Stimulated activated CD8-positive, alpha-beta memory T cell treated with anti-CD3 and anti-CD28 coated beads, Interleukin-7, amount 100 ng/mL, for 4 hours (primary cell): ENCODE results near the gene RNF157.
"Not testable (repeated sequence)": the region's sequence is repeated elsewhere in the genome, so short reads cannot be mapped to it uniquely, and the experiment has no call there.

Experiments
- DNase-seq, 2 donors: peaks; one replicate each; pipeline ENCODE4 v3.0.0-alpha.2; 2020; ENCODE audit warnings: low read depth in 2 of 2

The RNF157 gene

DNA sequence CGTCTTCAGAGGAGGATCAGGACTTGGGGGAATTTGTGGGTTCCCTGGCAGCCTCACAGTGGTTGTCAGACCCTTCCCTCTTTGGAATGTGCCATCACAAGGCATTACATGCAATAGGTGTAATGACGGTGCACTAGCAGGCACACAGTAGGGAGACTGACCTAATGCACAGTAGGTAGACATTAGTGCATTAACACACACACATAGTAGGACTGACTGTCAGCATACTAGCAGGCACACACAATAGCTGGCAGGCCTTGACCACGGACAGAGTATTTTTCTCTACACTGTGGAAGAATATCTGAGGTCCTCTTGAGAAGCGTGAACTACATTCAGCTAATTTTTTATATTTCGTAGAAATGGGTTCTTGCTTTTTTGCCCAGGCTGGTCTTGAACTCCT lies 14.0 kb upstream of the RNF157 start:
- no peak for DNase-seq

DNA sequence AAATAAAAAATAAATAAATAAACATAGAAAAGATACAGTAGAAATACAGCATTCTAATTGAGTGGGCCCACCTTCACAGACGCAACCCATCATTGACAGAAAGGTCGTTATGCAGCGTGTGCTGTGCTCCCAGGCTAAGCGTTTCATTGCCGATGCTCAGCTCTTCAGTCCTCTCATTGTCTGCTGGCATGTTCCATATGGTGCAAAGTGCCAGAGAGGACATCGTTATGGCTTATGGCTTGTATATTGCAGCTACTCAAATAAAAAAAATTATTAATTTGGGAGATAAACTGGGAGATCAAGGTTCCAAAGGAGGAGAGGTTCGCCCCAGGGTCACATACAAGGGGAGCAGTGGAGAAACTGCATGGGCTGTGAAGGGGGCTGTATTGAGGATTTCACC lies 13.5 kb upstream of the RNF157 start:
- DNase-seq = no peak

DNA sequence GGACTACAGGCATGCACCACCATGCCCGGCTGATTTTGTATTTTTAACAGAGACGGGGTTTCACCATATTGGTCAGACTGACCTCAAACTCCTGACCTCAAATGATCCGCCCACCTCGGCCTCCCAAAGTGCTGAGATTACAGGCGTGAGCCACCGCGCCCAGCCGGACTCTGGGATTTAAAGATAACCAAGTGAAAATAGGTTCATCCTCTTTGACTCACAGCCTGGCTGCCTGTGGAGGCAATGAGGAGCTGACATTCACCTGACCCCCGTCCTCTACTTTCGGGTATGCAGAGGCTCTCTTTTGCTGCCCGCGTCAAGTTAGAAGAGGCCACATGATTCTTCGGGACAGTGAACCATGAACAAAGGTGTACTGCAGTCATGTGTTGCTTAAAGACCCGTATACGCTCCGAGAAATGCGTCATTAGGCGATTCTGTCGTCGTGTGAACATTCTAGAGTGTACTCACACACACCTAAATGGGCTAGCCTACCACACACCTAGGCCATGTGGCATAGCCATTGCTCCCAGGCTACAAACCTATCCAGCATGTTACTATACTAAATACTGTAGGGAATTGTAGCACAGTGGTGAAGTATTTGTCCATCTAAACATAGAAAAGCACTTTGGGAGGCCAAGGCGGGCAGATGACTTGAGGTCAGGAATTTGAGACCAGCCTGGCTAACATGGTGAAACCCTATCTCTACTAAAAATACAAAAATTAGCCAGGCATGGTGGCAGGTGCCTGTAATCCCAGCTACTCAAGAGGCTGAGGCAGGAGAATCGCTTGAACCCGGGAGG lies 12.9 kb upstream of the RNF157 start:
- not testable (repeated sequence) for DNase-seq

DNA sequence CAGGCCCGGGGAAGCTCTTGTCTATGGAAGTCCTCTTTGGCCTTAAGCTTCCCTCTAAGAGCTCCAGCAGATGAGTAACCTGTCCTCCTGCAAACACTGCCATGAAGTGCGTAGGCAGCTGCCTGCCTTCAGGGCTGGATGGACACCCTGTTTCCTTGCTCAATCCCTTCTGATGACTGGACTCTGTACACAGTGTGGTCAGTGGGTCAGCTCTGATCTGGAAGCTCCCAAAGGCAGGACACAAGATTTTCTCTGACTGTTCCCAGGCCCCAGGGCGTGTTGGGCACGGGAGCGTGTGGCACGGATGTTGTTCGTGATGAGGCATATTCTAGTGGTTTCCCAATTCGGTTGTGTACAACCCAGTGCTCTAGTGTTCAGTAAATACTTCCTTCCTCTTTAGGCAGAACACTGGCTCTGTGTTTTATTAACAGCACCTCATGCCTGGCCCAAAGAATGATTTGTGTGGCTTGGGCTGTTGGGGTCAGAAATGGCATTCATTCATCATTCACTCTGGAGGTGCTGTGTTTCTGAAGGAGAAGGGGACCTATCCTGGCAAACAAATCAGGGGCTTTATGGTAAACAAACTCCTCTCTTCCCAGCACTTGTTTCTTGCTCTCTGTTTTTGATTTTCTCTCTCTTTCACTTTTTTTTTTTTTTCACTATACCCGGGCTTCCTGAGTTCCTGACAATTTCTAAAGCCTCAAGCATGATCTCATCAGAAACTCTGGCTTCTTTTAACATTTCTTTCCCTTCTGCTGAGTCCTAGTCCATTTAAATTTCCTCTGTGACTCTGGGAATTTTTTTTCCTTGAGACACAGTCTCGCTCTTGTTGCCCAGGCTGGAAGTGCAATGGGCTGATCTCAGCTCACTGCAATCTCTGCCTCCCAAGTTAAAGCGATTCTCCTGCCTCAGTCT lies 12.0 kb upstream of the RNF157 start:
- no peak for DNase-seq

DNA sequence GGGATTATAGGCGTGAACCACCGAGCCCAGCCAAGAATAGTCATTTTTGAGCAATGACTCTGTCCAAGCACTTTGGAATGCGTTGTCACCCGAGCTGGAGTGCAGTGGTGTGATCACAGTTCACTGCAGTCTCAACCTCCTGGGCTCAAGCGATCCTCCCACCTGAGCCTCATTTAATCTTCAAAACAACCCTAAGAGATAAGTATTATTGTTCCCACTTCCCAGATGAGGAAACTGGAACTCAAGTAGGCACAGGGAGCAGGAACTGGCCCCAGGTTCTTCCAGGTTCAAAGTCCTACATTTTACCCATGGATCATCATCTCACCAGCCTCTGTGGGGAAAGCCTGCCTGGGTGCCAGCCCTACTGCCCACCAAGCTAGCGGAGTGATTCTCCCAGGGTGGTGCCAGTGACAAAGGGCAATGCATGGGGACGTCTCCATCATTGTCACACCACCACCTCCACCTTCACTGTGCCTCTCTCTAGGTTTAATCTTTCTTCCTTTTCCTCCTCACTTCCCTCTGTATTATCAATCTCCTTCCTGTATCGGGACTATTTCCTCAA lies 11.3 kb upstream of the RNF157 start:
- no peak for DNase-seq

DNA sequence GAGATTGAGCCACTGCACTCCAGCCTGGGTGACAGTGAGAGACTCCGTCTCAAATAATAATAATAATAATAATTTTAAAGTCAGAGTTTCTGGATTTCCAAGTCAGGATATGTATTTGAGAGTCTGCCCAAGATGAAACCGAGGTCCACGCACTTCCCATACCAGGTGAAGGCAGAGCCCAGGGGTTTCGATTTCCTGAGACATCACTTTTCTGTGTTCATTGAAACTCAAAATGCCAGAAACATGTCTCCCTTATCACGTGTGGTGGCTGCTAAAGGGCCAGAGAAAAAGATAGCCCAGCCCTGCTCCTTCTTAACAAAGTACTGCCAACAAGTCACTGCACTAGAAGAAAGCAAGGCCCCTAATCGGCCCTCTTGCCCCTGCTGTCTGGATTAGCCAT lies 9.8 kb upstream of the RNF157 start:
- DNase-seq = no peak

DNA sequence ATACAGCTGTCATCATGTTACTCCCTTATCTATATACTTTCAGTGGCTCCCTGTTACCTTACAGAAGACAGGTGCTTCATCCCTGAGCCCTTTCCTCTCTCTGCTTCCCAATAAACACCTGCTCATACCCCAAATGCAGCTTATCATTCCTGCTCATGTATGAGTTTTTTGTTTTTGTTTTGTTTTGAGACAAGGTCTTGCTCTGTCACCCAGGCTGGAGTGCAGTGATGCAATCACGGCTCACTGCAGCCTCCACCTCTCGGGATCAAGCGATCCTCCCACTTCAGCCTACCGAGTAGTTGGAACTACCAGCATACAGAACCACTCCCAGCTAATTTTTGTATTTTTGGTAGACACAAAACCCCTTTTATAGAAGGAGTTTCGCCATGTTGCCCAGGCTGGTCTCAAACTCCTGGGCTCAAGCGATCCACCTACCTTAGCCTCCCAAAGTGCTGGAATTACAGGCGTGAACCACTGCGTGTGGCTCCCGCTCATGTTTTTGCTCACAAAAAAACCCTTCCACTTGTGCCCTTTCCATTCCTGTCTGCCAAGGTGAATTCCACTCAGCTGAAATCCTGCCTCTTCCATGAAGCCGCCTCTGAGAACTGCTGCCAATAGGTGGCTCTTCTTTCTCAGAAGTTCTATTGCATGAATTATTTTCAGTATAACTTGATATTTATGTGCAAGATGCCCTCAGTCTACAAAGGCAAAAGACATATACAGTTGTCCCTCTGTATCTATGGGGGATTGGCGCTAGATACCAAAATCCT lies 7.9 kb upstream of the RNF157 start:
- DNase-seq = no peak

DNA sequence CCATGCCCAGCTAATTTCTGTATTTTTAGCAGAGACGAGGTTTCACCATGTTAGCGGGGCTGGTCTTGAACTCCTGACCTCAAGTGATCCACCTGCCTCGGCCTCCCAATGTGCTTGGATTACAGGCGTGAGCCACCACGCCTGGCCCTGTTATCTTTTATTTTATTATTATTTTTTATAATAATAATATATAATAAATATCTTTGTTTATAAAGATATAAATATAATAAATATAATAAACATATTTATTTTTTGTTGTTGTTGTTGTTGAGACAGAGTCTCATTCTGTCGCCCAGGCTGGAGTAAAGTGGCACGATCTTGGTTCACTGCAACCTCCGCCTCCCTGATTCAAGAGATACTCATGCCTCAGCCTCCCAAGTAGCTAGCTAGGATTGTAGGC lies 7.0 kb upstream of the RNF157 start:
- DNase-seq = no peak

DNA sequence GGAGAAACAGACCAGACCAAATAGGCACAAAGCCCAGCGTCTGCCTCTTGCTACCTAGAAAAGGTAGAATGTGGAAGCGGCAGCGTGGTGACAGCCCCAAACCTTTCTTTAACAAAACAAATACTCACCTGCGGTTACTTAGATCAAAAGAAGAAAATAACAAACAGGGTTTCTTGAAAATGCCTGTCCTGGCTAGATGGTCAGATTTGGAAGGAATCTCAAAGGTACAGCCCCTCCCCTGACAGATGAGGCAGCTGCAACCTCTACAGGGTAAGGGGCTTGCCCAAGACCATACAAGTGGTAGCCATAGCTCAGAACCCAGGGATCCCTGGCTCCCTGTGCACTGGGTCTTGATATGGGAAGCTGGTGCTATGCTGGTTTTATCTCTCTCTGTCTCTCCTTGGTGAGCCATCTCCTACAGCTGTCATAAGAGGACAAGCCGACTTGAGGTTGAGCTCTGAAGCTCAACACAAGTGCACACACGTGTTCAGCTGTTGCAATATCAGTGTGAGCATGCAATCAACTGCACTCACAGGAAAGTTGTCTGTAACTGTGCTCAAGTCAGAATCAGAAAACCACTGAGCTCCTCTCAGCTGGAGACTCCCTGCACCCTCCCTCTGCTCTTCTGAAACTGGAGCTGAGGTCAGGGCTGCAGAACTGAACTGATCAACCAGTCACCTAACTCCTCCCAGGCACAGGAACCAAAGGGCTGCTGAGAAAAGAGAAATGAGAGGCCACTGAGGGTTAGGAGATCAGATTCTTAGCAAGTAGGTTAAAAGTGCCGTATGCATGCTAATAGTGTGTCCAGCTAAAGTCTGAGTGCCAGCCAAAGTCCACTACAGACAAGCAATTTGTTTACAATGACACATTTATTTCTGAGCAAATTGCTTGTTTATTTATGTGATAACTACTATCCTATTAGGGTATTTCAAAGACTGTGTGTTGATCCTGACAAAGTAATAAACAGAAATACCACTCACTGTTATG lies 6.1 kb upstream of the RNF157 start:
- no peak for DNase-seq

DNA sequence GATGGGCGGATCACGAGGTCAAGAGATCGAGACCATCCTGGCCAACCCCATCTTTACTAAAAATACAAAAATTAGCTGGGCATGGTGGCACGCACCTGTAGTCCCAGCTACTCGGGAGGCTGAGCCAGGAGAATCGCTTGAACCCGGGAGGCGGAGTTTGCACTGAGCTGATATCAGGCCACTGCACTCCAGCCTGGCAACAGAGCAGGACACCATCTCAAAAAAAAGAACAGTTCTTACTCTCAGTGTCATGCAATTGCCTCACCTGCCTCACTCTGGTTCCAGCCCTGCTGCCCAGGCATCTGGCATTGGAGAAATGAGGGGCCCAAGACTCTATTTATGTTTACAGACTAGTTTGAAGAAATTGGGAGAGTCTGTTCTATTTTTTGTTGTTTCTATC lies 4.4 kb upstream of the RNF157 start:
- DNase-seq = not testable (repeated sequence)

DNA sequence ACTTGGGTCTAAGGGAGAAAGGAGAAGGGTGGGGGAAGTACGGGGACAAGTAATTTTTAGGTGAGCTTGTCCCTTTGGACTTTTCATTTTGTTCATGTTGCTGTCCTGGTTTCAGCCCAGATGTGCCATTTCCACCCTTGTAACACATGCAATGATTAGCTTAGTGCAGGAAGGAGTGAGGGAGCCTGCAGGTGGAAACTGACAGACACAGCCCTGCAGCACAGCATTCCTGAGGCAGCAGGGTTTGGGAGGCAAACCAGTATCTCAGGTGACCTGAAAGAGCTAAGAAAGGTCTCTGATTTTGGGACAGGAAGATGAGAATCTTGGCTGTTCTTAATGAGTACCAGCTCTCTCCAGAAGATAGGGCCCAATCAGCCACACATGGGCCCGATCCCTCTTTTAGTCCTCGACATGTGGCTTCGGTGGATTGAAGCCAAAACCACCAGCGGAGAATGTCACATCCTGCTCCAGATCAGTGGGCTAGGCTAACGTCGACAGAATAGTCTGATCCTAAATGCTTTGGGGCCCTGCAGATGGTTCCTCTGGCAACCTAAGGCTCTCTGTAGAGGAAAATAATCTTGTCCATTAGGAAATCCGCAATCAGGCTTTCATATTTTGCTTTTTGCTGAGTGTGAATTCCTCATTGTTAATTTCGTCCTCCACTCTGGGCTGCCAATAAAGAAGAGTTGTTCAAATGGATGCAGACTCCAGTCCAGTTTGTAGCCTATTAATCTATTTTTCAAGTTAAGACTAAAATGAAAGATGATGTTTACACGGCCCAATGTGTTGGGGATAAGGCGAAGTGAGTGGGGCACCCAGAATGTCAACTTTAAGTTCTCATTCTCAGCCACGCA lies 3.8 kb upstream of the RNF157 start:
- no peak for DNase-seq

DNA sequence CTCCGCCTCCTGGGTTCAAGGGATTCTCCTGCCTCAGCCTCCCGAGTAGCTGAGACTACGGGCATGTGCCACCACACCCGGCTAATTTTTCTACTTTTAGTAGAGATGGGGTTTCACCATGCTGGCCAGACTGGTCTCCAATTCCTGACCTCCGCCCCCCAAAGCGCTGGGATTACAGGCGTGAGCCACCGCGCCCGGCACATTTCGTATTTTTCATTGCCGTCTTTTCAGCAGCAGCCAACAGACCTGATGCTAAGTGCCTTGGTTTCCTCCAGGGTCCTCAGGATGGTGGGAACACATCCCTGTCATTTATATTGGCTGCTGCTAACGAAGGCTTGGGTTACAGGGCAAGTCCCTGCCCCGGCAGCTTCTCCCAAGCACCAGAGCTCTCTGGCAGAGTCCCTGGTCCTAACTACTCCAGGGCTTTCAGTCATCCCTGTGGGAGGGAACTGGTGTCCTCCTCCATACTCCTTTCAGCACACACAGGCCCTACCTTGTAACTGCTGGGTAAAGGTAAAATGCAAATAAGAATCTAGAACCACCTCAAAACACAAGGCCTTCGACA lies 1.5 kb upstream of the RNF157 start:
- DNase-seq = no peak

DNA sequence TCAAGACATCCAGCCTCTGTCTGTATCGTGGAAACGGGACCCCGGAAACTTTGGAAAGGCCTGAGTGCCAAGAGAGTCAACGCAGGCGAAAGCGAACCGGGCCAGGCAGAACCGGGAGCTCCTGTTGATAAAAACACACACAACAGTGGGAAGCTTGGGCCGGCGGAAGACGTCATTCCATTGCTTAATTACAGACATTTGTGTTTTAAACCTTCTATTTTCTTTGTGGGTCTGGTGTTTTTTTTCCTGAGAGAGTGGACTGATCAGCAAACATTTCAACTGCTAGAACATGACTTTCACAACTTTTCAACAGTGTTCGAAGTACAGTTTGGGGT lies 878 bp upstream of the RNF157 start:
- DNase-seq = no peak

DNA sequence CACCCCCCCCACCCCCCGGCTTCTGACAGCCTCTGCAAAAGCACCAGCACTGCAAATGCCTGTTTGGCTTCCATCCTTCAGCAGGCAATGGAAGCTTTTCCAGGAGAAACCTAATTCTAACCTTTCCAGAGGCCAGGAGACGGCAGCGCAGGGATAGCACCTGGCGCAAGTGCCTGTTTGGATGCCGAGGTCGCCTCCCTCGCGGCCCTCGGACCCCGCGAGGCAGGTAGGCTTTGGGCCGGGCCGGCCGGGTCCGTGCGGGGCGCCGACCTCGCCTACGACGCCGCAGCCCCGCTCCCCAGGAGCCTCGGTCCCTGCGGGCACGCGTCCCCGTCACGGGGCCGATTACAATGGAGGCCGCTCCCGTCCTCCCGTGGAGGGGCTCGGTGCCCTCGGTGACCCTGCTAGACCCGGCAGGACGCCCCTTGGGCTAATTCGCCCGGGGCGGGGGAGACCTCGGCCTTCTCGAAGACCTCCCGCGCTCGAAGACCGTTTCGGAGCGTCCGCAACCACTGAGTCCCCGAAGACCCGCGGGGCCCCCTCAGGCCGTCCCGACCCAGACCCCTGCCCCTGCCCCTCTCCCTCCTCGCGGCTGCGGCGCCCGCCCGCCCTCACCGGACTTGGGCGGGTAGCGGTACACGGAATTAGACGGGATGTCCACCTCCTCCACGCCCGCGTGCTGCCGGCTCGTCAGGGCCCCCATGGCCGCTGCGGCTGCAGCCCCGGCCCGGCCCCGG lies 587 bp downstream of the RNF157 start:
- DNase-seq = no peak

DNA sequence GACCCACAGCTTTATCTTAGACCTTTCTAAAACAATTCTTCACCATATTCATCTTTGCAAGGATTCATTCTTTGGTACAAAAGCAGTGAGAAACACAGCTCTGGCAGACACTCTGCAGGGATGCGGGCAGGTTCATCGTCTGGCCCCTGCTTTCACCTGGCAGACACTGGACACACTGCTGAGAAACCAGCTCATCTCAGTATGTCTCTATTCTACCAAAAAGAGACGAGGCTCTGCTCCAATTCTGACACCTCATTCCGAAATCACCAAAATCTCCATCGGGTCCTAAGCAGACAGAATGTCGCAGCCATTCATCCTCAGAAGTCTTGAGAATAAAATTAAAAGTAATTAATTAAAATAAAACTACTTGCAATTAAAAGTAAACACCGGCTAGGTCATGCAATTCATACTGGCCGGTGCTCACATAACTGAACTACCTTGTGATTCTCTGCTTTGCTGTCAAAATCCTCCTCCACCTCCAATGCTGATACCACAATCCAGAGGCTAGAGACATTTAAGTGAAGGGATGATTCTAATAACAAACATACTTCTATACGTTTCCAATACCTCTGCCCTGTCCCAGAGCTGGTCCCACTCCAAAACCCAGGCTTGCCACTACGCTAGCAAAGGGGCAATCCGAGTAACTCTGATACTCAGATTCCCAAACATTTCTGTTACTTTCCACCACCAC lies 1.3 kb downstream of the RNF157 start:
- DNase-seq = no peak

DNA sequence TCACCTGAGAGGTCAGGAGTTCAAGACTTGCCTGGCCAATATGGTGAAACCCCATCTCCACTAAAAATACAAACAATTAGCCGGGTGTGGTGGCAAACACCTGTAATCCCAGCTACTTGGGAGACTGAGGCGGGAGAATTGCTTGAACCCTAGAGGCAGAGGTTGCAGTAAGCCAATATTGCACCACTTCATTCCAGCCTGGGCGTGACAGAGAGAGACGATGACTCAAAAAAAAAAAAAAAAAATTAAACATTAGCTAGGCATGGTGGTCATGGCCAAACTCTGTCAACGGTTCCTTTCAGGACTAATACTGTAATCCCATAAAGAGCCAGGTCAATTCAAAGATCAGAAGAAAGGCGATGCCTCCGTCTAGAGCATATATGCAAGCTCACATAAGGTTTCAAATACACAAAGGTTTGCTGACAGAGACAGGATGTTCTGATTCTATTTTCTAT lies 2.4 kb downstream of the RNF157 start:
- DNase-seq = no peak

DNA sequence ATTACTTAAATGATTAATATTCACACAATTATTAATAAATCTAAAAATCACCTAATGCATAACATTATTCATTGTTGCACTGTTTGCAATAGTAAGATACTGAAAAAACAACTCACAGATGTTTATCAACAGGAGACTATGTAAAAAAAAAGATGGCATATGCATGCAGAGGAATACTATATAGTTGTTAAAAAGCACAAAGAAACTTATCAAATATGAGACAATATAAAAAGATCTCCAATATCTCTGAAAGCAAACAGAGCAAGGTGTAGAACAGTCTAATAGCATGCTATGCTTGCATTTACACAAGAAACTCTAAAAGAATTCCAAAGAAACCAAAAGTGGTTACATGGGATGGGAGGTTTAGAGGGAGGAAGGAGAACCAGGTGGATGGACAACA lies 3.7 kb downstream of the RNF157 start:
- no peak for DNase-seq

DNA sequence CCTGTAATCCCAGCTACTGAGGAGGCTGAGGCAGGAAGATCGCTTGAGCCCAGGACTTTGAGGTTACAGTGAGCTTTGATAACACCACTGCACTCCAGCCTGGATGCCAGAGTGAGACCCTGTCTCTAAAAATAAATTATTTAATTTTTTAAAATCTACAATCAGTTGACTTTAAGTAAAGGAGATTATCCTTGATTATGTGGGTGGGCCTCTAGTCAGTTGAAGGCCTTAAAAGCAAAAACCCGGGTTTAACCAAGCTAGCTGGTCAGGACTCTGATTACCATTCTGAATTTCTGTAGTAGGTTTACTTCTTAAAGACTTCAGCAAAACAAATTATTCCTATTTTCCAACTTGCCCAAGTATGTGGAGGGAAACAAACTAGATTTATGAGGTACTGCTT lies 4.4 kb downstream of the RNF157 start:
- DNase-seq = no peak
